Measurements from ENCODE around the gene SLCO1B3. TPM values are rescaled to one million over a fixed set of nuclear protein-coding genes. Genes with fewer than 3 reads are reported as not detected.

Gene SLCO1B3
- total RNA-seq, 1 experiment from 2014 or later, result not detected

GRCh38 chr12:20883288-20883687 lies 72.8 kb downstream of the SLCO1B3 start:
- DNase-seq (ENCODE audit: low read depth), result no peak

DNA sequence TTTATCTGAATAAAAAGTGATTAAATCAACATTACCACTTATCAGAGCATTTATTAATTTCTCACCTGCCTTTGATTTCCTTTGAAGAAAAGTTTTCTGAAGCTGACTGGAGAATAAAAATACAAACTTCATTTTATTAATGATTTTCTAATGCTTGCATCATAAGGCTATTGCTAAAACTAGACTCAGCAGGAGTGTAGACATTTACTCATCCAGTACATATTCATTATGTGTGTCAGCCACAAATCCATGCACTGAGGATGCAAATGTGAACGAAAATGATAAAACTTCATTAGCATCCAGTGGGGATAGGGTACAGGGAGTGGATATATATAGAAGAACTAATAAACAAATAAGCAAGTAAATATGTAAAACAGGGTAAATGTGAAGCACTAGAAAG lies 74.6 kb downstream of the SLCO1B3 start:
- no peak for DNase-seq (ENCODE audit: low read depth)

DNA sequence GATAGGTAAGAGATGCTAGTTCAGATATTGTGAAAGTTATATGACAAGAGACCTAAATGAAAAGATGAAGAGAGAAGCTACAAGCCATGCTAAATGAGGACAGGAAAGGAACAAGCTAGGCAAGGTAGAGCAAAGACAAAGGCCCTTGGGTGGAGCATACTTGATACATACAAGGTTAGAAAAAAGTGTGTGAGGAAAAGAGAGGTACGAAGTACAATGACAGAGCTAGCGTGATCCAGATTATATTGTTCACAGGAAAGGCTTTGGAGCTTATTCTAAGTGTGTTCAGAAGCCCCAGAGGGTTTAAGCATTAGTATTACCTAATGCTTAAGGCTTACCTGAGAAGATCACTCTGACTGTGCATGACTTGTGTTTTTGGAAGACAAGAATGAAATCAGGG lies 75.0 kb downstream of the SLCO1B3 start:
- DNase-seq (ENCODE audit: low read depth), result no peak

GRCh38 chr12:20917269-20917668 lies 106.8 kb downstream of the SLCO1B3 start:
- no peak for DNase-seq (ENCODE audit: low read depth)

DNA sequence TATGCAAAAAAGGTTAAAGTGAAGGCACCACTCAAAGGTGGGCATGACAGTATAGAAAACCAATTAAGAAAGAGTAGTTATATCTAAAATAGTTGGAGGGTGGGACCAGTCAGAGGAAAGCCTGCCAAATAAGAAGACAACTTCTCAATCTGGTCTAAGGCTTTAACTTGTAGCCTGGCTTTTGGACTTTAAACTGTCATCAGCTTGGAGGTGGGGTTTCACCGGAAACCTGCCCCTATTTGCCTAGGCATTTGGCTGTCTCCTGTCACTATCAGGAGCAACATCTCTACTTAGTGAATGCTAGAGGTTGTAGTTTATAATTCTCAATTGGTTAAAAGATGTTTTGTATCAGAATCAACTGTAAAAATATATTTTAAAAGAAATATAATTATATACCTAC lies 107.3 kb downstream of the SLCO1B3 start:
- DNase-seq (ENCODE audit: low read depth), result no peak

GRCh38 chr12:20931894-20932293 lies 121.4 kb downstream of the SLCO1B3 start:
- no peak for DNase-seq (ENCODE audit: low read depth)

- peak; percentile 1 for DNase-seq (ENCODE audit: low read depth)
These were observed 136.2 kb downstream of the SLCO1B3 start for GRCh38 chr12:20946732-20947131.

GRCh38 chr12:20950248-20950647 lies 139.7 kb downstream of the SLCO1B3 start:
- DNase-seq (ENCODE audit: low read depth), result no peak

DNA sequence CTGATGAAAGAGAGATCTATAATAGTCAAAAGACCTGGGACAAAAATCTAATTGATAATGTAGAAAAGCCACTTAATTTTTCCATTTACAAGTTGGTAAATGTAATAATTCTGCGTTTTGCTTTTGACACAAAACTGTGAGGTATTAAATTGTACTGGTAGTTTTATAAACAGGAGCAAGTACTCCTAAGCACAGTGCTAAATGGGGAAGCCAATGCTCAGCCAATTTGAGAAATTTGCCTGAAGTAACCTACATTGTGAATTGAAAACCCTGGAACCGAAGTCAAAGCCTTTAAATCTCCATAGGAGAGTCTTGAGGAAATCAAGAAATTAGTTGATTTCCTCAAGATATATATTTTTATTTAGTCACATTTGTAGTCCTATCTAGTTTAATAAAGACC lies 152.8 kb downstream of the SLCO1B3 start:
- DNase-seq (ENCODE audit: low read depth), result no peak

DNA sequence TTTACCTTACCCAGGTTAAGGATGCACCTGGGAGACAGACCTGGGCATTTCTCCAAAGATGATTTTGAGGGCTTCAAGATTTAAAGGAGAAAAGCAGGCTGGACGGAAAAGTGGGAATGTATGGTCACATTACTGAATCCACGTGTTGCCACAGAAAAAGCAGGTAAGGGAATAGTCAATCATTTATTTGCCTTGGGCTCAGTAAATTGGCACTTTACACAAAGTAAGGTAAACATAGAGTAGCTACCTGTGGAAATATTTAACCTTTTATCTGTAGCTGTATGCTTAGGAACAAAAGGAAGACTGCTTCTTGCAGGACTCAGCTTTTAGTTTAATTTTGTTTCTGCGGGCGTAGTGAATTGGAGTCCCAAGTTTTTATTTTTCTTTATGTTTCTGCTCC lies 153.3 kb downstream of the SLCO1B3 start:
- DNase-seq (ENCODE audit: low read depth), result no peak

Other genes with a start within 250 kb of the SLCO1B3 start
- not detected in 2 replicates for gene SLCO1C1, start 115.4 kb upstream of the SLCO1B3 start, total RNA-seq (2014; rRNA removed; shearing (Covaris generic))

Measured in RPMI7951 (cell line).